ENCODE measurements around the gene PGAM1.

The PGAM1 gene

GRCh38 chr10:97454330-97455036 is 28.5 kb downstream of the PGAM1 start:
- peaks cover 81% of the 10 kb centered on the region for H3K36me3 ChIP-seq (ENCODE audit: low read depth)
- ATAC-seq (ENCODE audit: low read depth) (peak; percentile 31), DNase-seq (ENCODE audit: low spot score) (no peak)
- no peaks in the 10 kb centered on the region for H3K27me3 ChIP-seq (ENCODE audit: insufficient read depth, poor library complexity, severe bottlenecking)
- H3K4me3 ChIP-seq (ENCODE audit: severe bottlenecking) = no peak overlapping the region
- H3K9me3 ChIP-seq (ENCODE audit: severe bottlenecking) = no peaks in the 10 kb centered on the region
- no peak for TF ChIP-seq CTCF (IDR thresholded peaks at IDR 0.05; ENCODE audit: poor library complexity, severe bottlenecking)
- peak overlapping the region; percentile 55 for H3K27ac ChIP-seq (ENCODE audit: poor library complexity, severe bottlenecking)
- peaks cover 10% of the 10 kb centered on the region for H3K4me1 ChIP-seq (ENCODE audit: insufficient read depth, poor library complexity, severe bottlenecking)

GRCh38 chr10:97456034-97456685 is 30.2 kb downstream of the PGAM1 start:
- H3K27me3 ChIP-seq (ENCODE audit: insufficient read depth, poor library complexity, severe bottlenecking) = no peaks in the 10 kb centered on the region
- H3K4me1 ChIP-seq (ENCODE audit: insufficient read depth, poor library complexity, severe bottlenecking) = peaks cover 10% of the 10 kb centered on the region
- no peak overlapping the region for H3K4me3 ChIP-seq (ENCODE audit: severe bottlenecking)
- ATAC-seq (ENCODE audit: low read depth) (no peak), DNase-seq (ENCODE audit: low spot score) (no peak)
- no peak for TF ChIP-seq CTCF (IDR thresholded peaks at IDR 0.05; ENCODE audit: poor library complexity, severe bottlenecking)
- H3K9me3 ChIP-seq (ENCODE audit: severe bottlenecking) = no peaks in the 10 kb centered on the region
- H3K27ac ChIP-seq (ENCODE audit: poor library complexity, severe bottlenecking) = peak overlapping the region; percentile 55
- H3K36me3 ChIP-seq (ENCODE audit: low read depth) = peaks cover 96% of the 10 kb centered on the region

GRCh38 chr10:97456686-97457065 is 30.7 kb downstream of the PGAM1 start:
- Histone ChIP-seq H3K9me3 (ENCODE audit: severe bottlenecking) (no peaks in the 10 kb centered on the region), H3K4me1 (ENCODE audit: insufficient read depth, poor library complexity, severe bottlenecking) (peaks cover 10% of the 10 kb centered on the region), H3K4me3 (ENCODE audit: severe bottlenecking) (no peak overlapping the region), H3K27me3 (ENCODE audit: insufficient read depth, poor library complexity, severe bottlenecking) (no peaks in the 10 kb centered on the region), H3K36me3 (ENCODE audit: low read depth) (peaks cover 96% of the 10 kb centered on the region), H3K27ac (ENCODE audit: poor library complexity, severe bottlenecking) (no peak overlapping the region)
- ATAC-seq (ENCODE audit: low read depth) (no peak), DNase-seq (ENCODE audit: low spot score) (no peak)
- no peak for TF ChIP-seq CTCF (IDR thresholded peaks at IDR 0.05; ENCODE audit: poor library complexity, severe bottlenecking)

GRCh38 chr10:97459111-97459510 is 33.1 kb downstream of the PGAM1 start:
- Histone ChIP-seq H3K36me3 (ENCODE audit: low read depth) (peaks cover 95% of the 10 kb centered on the region), H3K4me1 (ENCODE audit: insufficient read depth, poor library complexity, severe bottlenecking) (peaks cover 10% of the 10 kb centered on the region), H3K27me3 (ENCODE audit: insufficient read depth, poor library complexity, severe bottlenecking) (no peaks in the 10 kb centered on the region), H3K4me3 (ENCODE audit: severe bottlenecking) (no peak overlapping the region), H3K27ac (ENCODE audit: poor library complexity, severe bottlenecking) (no peak overlapping the region), H3K9me3 (ENCODE audit: severe bottlenecking) (no peaks in the 10 kb centered on the region)
- ATAC-seq (ENCODE audit: low read depth) (no peak), DNase-seq (ENCODE audit: low spot score) (no peak)
- no peak for TF ChIP-seq CTCF (IDR thresholded peaks at IDR 0.05; ENCODE audit: poor library complexity, severe bottlenecking)

- H3K27me3 ChIP-seq (ENCODE audit: insufficient read depth, poor library complexity, severe bottlenecking) = no peaks in the 10 kb centered on the region
- no peak overlapping the region for H3K27ac ChIP-seq (ENCODE audit: poor library complexity, severe bottlenecking)
- H3K9me3 ChIP-seq (ENCODE audit: severe bottlenecking) = no peaks in the 10 kb centered on the region
- peaks cover 2% of the 10 kb centered on the region for H3K4me1 ChIP-seq (ENCODE audit: insufficient read depth, poor library complexity, severe bottlenecking)
- H3K36me3 ChIP-seq (ENCODE audit: low read depth) = peaks cover 95% of the 10 kb centered on the region
- no peak for ATAC-seq (ENCODE audit: low read depth)
- H3K4me3 ChIP-seq (ENCODE audit: severe bottlenecking) = no peak overlapping the region
- no peak for DNase-seq (ENCODE audit: low spot score)
- no peak for TF ChIP-seq CTCF (IDR thresholded peaks at IDR 0.05; ENCODE audit: poor library complexity, severe bottlenecking)
These were observed 33.9 kb downstream of the PGAM1 start for GRCh38 chr10:97459933-97460332.
